ENCODE measurements around the gene LENG1. TPM values are rescaled to one million over a fixed set of nuclear protein-coding genes. Genes with fewer than 3 reads are reported as not detected.

The LENG1 gene
- total RNA-seq, 1 donor from 2014 or later = 3.7 TPM

DNA sequence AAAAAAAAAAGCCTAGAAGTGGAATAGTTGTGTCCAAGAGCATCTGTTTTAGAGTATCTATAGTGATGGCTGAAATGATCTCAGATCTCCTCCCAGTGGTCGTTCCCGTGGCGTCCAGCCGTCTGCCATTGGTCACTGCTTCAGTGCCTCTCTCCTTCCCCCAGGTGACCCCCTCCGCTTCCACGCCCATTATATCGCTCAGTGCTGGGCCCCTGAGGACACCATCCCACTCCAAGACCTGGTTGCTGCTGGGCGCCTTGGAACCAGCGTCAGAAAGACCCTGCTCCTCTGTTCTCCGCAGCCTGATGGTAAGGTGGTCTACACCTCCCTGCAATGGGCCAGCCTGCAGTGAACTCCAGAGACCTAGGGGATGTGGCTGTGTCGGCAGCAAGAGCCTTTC is 33.5 kb upstream of the LENG1 start:
- Mint-ChIP-seq H3K27me3 (ENCODE audit: unreplicated experiment) (peaks cover 8% of the 10 kb centered on the region), H3K9me3 (ENCODE audit: unreplicated experiment) (peaks cover 11% of the 10 kb centered on the region), H3K36me3 (ENCODE audit: unreplicated experiment) (no peaks in the 10 kb centered on the region), H3K4me1 (ENCODE audit: low read depth, unreplicated experiment) (peaks cover 7% of the 10 kb centered on the region), H3K4me3 (ENCODE audit: unreplicated experiment) (peak overlapping the region; percentile 55), H3K27ac (ENCODE audit: unreplicated experiment) (peak overlapping the region; percentile 59)
- DNase-seq = no peak
- TF ChIP-seq, protein P1, sequence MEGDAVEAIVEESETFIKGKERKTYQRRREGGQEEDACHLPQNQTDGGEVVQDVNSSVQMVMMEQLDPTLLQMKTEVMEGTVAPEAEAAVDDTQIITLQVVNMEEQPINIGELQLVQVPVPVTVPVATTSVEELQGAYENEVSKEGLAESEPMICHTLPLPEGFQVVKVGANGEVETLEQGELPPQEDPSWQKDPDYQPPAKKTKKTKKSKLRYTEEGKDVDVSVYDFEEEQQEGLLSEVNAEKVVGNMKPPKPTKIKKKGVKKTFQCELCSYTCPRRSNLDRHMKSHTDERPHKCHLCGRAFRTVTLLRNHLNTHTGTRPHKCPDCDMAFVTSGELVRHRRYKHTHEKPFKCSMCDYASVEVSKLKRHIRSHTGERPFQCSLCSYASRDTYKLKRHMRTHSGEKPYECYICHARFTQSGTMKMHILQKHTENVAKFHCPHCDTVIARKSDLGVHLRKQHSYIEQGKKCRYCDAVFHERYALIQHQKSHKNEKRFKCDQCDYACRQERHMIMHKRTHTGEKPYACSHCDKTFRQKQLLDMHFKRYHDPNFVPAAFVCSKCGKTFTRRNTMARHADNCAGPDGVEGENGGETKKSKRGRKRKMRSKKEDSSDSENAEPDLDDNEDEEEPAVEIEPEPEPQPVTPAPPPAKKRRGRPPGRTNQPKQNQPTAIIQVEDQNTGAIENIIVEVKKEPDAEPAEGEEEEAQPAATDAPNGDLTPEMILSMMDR (IDR thresholded peaks at IDR 0.05; ENCODE audit: partially characterized antibody, unreplicated experiment) = no peak

DNA sequence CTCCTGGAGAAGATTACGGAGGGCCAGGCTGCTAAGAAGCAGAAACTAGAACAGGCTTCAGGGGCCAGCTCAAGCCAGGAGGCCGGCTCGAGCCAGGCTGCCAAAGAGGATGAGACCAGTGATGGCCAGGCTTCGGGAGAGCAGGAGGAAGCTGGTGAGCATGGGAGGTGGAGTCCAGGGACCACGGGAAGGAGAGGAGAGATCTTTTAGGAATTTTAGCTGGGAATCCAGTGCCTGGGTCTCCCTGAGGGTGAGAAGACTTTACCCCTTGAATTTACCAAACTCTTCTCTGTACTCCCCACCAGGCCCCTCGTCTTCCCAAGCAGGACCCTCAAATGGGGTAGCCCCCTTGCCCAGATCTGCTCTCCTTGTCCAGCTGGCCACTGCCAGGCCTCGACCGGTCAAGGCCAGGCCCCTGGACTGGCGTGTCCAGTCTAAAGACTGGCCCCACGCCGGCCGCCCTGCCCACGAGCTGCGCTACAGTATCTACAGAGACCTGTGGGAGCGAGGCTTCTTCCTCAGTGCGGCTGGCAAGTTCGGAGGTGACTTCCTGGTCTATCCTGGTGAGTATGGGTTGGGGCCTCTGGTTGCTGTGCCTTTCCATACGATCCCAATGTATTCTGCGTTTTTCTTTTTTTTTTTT is 32.4 kb upstream of the LENG1 start:
- H3K4me1 Mint-ChIP-seq (ENCODE audit: low read depth, unreplicated experiment) = peaks cover 11% of the 10 kb centered on the region
- DNase-seq = no peak
- TF ChIP-seq, protein P1 (IDR thresholded peaks at IDR 0.05; ENCODE audit: partially characterized antibody, unreplicated experiment) = no peak
- H3K9me3 Mint-ChIP-seq (ENCODE audit: unreplicated experiment) = peaks cover 11% of the 10 kb centered on the region
- H3K27me3 Mint-ChIP-seq (ENCODE audit: unreplicated experiment) = peaks cover 13% of the 10 kb centered on the region
- H3K36me3 Mint-ChIP-seq (ENCODE audit: unreplicated experiment) = no peaks in the 10 kb centered on the region
- peak overlapping the region; percentile 87 for H3K27ac Mint-ChIP-seq (ENCODE audit: unreplicated experiment)
- peak overlapping the region; percentile 93 for H3K4me3 Mint-ChIP-seq (ENCODE audit: unreplicated experiment)

DNA sequence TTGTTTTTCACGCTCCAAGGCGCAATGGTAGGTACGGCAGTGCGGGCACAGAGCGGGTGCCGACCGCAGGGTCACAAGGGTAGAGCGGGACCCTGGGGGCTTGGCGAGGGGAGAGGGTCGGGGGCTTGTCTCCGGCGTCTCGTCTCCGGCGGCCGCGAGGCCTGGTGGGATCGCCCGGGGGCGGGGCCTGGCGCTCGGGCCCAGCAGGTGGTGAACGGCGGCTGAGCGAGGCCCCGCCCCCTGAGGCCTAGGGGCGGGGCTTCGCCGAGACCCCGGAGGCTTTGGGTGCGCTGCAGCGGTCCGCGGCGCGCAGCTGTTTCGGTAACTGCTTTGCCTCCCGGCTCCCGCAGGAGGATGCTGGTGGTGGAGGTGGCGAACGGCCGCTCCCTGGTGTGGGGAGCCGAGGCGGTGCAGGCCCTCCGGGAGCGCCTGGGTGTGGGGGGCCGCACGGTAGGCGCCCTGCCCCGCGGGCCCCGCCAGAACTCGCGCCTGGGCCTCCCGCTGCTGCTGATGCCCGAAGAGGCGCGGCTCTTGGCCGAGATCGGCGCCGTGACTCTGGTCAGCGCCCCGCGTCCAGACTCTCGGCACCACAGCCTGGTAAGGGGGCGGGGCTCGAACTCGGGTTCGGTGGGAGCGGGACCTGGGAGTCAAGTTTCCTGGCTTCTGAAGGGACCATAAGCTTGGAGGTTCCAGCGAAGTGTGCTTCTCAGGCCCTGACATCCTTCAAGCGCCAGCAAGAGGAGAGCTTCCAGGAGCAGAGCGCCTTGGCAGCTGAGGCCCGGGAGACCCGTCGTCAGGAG is 31.7 kb upstream of the LENG1 start, which contains the start of gene TSEN34:
TSS of gene TSEN34 (plus strand) at position 298 of the 800 bp plus-strand sequence. CDS start at position 355, 57 bp downstream.
- peaks cover 11% of the 10 kb centered on the region for H3K9me3 Mint-ChIP-seq (ENCODE audit: unreplicated experiment)
- H3K27me3 Mint-ChIP-seq (ENCODE audit: unreplicated experiment) = peaks cover 13% of the 10 kb centered on the region
- H3K27ac Mint-ChIP-seq (ENCODE audit: unreplicated experiment) = peak within 1 kb of the TSS; percentile 96
- H3K4me3 Mint-ChIP-seq (ENCODE audit: unreplicated experiment) = peak within 1 kb of the TSS; percentile 97
- peaks cover 11% of the 10 kb centered on the region for H3K4me1 Mint-ChIP-seq (ENCODE audit: low read depth, unreplicated experiment)
- TF ChIP-seq, protein P1 (IDR thresholded peaks at IDR 0.05; ENCODE audit: partially characterized antibody, unreplicated experiment) = no peak
- H3K36me3 Mint-ChIP-seq (ENCODE audit: unreplicated experiment) = no peaks in the 10 kb centered on the region
- peak; percentile 90 for DNase-seq

DNA sequence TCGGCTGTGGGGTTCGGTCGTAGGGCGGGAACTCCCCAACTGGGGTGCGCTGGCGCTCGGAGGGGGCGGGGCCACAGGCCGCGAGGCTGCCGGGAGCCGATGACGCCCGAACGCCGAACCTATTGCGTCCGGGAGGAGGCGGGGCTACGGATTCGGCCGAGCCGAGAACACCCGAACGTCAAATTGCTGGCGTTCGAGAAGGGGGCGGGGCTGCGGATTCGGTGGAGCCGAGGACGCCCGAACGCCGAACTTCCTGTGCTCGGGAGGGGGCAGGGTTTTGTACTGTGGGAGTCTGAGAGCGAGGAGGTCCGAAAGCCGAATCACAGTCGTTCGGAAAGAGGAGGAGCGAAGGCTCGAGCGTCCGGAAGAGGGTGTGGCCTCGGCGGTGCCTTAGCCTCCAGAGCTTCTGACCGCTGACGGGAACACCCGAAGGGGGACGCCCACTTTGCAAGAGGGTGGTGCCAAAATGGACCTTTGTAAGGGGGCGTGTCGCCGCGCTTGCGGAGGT is 31.0 kb upstream of the LENG1 start:
- H3K27me3 Mint-ChIP-seq (ENCODE audit: unreplicated experiment) = peaks cover 13% of the 10 kb centered on the region
- TF ChIP-seq, protein P1 (IDR thresholded peaks at IDR 0.05; ENCODE audit: partially characterized antibody, unreplicated experiment) = no peak
- H3K27ac Mint-ChIP-seq (ENCODE audit: unreplicated experiment) = peak overlapping the region; percentile 96
- DNase-seq = peak; percentile 99
- peaks cover 11% of the 10 kb centered on the region for H3K4me1 Mint-ChIP-seq (ENCODE audit: low read depth, unreplicated experiment)
- H3K4me3 Mint-ChIP-seq (ENCODE audit: unreplicated experiment) = peak overlapping the region; percentile 97
- H3K9me3 Mint-ChIP-seq (ENCODE audit: unreplicated experiment) = peaks cover 11% of the 10 kb centered on the region
- no peaks in the 10 kb centered on the region for H3K36me3 Mint-ChIP-seq (ENCODE audit: unreplicated experiment)

Data from glutamatergic neuron (in vitro differentiated cells).